ACC112 (cell line): Measurements from ENCODE around the gene MIF4GD.
"Not testable (repeated sequence)": the region's sequence is repeated elsewhere in the genome, so short reads cannot be mapped to it uniquely, and the experiment has no call there.

ENCODE experiments used
- H2AFZ ChIP-seq: fragments of 200-600 bp; sonication (generic); one replicate; pipeline ENCODE4 v1.6.0; 2017; ENCODE audit warnings: antibody characterized with exemption, low read length; ENCODE audit not compliant: unreplicated experiment
- H3K27ac ChIP-seq: fragments of 200-600 bp; sonication (generic); 2 replicates; pipeline ENCODE4 v1.5.1; 2014; ENCODE audit warnings: low read depth, mild to moderate bottlenecking, antibody characterized with exemption, low read length, moderate library complexity
- H3K27me3 ChIP-seq: fragments of 200-600 bp; sonication (generic); 2 replicates; pipeline ENCODE4 v1.6.1; 2014; ENCODE audit warnings: mild to moderate bottlenecking, antibody characterized with exemption, low read length, moderate library complexity, mixed read lengths; ENCODE audit not compliant: insufficient read depth
- H3K36me3 ChIP-seq: fragments of 200-600 bp; sonication (generic); 2 replicates; pipeline ENCODE4 v1.6.1; 2016; ENCODE audit warnings: mild to moderate bottlenecking, antibody characterized with exemption, low read length, moderate library complexity, mixed read lengths; ENCODE audit not compliant: insufficient read depth
- H3K4me1 ChIP-seq: fragments of 200-600 bp; sonication (generic); one replicate; pipeline ENCODE4 v1.6.1; 2016; ENCODE audit warnings: low read length, mixed read lengths; ENCODE audit not compliant: insufficient read depth, unreplicated experiment, control insufficient read depth
- H3K4me3 ChIP-seq: fragments of 200-600 bp; sonication (generic); 2 replicates; pipeline ENCODE4 v1.5.1; 2014; ENCODE audit warnings: mild to moderate bottlenecking, low read depth, low read length
- H3K79me2 ChIP-seq: fragments of 200-600 bp; sonication (generic); one replicate; pipeline ENCODE4 v1.6.0; 2016; ENCODE audit warnings: low read length; ENCODE audit not compliant: control insufficient read depth, unreplicated experiment, insufficient read depth

Gene MIF4GD

GRCh38 chr17:75288359-75288758, 17.3 kb upstream of the MIF4GD start:
- H2AFZ ChIP-seq = no peak overlapping the region
- H3K36me3 ChIP-seq = no peaks in the 10 kb centered on the region
- H3K4me1 ChIP-seq = peaks cover 4% of the 10 kb centered on the region
- H3K27me3 ChIP-seq = no peaks in the 10 kb centered on the region
- H3K4me3 ChIP-seq = peak overlapping the region; percentile 90
- no peak overlapping the region for H3K27ac ChIP-seq
- H3K79me2 ChIP-seq = no peaks in the 10 kb centered on the region

GRCh38 chr17:75287221-75287620, 16.2 kb upstream of the MIF4GD start:
- Histone ChIP-seq H3K36me3 (no peaks in the 10 kb centered on the region), H3K4me3 (no peak overlapping the region), H3K27ac (no peak overlapping the region), H3K79me2 (no peaks in the 10 kb centered on the region), H2AFZ (no peak overlapping the region), H3K4me1 (peaks cover 4% of the 10 kb centered on the region), H3K27me3 (no peaks in the 10 kb centered on the region)

- Histone ChIP-seq H3K4me1 (peaks cover 4% of the 10 kb centered on the region), H3K36me3 (no peaks in the 10 kb centered on the region)
These were observed 14.1 kb upstream of the MIF4GD start for GRCh38 chr17:75285123-75285522.

GRCh38 chr17:75280189-75280588, 9.2 kb upstream of the MIF4GD start:
- not testable (repeated sequence) for H3K4me1 ChIP-seq, H3K36me3 ChIP-seq, H3K79me2 ChIP-seq, H3K4me3 ChIP-seq, H2AFZ ChIP-seq, H3K27ac ChIP-seq, H3K27me3 ChIP-seq

More at GRCh38 chr17:75285123-75285522, 14.1 kb upstream of the MIF4GD start:
- Histone ChIP-seq H2AFZ (no peak overlapping the region), H3K4me3 (no peak overlapping the region), H3K27me3 (no peaks in the 10 kb centered on the region), H3K79me2 (no peaks in the 10 kb centered on the region), H3K27ac (no peak overlapping the region)

- Histone ChIP-seq H3K4me1 (peaks cover 16% of the 10 kb centered on the region), H2AFZ (no peak overlapping the region), H3K27ac (no peak overlapping the region), H3K27me3 (no peaks in the 10 kb centered on the region), H3K36me3 (no peaks in the 10 kb centered on the region), H3K79me2 (no peaks in the 10 kb centered on the region), H3K4me3 (no peak overlapping the region)
These were observed 6.6 kb upstream of the MIF4GD start for GRCh38 chr17:75277664-75278071.

- Histone ChIP-seq H3K27ac (no peak overlapping the region), H3K27me3 (no peaks in the 10 kb centered on the region), H3K4me3 (no peak overlapping the region), H2AFZ (no peak overlapping the region), H3K4me1 (peaks cover 32% of the 10 kb centered on the region), H3K36me3 (no peaks in the 10 kb centered on the region), H3K79me2 (no peaks in the 10 kb centered on the region)
These were observed 3.1 kb upstream of the MIF4GD start for GRCh38 chr17:75273977-75274708.

GRCh38 chr17:75272848-75273184, 1.8 kb upstream of the MIF4GD start:
- Histone ChIP-seq H3K4me3 (no peak overlapping the region), H3K27ac (no peak overlapping the region), H3K27me3 (no peaks in the 10 kb centered on the region), H3K4me1 (peaks cover 30% of the 10 kb centered on the region), H3K79me2 (no peaks in the 10 kb centered on the region), H2AFZ (no peak overlapping the region), H3K36me3 (no peaks in the 10 kb centered on the region)

- no peaks in the 10 kb centered on the region for H3K79me2 ChIP-seq
- no peaks in the 10 kb centered on the region for H3K27me3 ChIP-seq
- peaks cover 25% of the 10 kb centered on the region for H3K4me1 ChIP-seq
- H3K27ac ChIP-seq = no peak overlapping the region
- H3K36me3 ChIP-seq = no peaks in the 10 kb centered on the region
- no peak overlapping the region for H2AFZ ChIP-seq
- H3K4me3 ChIP-seq = peak overlapping the region; percentile 86
These were observed 1.2 kb upstream of the MIF4GD start for GRCh38 chr17:75271955-75272847.

- peaks cover 1% of the 10 kb centered on the region; the same call in 1 of the 2 replicates for H3K36me3 ChIP-seq
- H3K4me3 ChIP-seq = peak overlapping the region; percentile 86
- no peak overlapping the region for H3K27ac ChIP-seq
- H2AFZ ChIP-seq = peak overlapping the region; percentile 74
- no peaks in the 10 kb centered on the region for H3K27me3 ChIP-seq
- H3K4me1 ChIP-seq = peaks cover 24% of the 10 kb centered on the region
- no peaks in the 10 kb centered on the region for H3K79me2 ChIP-seq
These were observed 363 bp upstream of the MIF4GD start for GRCh38 chr17:75271233-75271954.

- Histone ChIP-seq H3K36me3 (peaks cover 5% of the 10 kb centered on the region; the same call in 1 of the 2 replicates), H3K79me2 (no peaks in the 10 kb centered on the region), H3K27me3 (no peaks in the 10 kb centered on the region), H2AFZ (peak overlapping the region; percentile 92), H3K4me1 (peaks cover 24% of the 10 kb centered on the region), H3K4me3 (peak overlapping the region; percentile 86), H3K27ac (peak overlapping the region; percentile 30; the same call in 1 of the 2 replicates)
These were observed 639 bp downstream of the MIF4GD start for GRCh38 chr17:75270218-75270965.
